Measurements from ENCODE around the gene DEFB124. TPM values are rescaled to one million over a fixed set of nuclear protein-coding genes. Genes with fewer than 3 reads are reported as not detected.
"Not testable (repeated sequence)": the region's sequence is repeated elsewhere in the genome, so short reads cannot be mapped to it uniquely, and the experiment has no call there.

The DEFB124 gene
- total RNA-seq, 1 experiment from 2014 or later = not detected

- in situ Hi-C loops (cut with HindIII; ENCODE audit: low sequenced_read_pairs) = no loop called here
- no peak for DNase-seq (ENCODE audit: low spot score)
Measured at GRCh38 chr20:31440012-31440659, 34.8 kb downstream of the DEFB124 start, which contains the start of gene DEFB123. Gene DEFB123, plus strand, starts transcription at chr20:31440632. Its CDS starts 67 bp downstream, at chr20:31440699.

GRCh38 chr20:31430568-31431115, 44.3 kb downstream of the DEFB124 start:
- DNase-seq (ENCODE audit: low spot score) = no peak
- in situ Hi-C loops (cut with HindIII; ENCODE audit: low sequenced_read_pairs) = no loop called here

- DNase-seq (ENCODE audit: low spot score) = not testable (repeated sequence)
Measured at GRCh38 chr20:31427576-31427975, 47.4 kb downstream of the DEFB124 start.

GRCh38 chr20:31426891-31427551, 47.9 kb downstream of the DEFB124 start:
- in situ Hi-C loops (cut with HindIII; ENCODE audit: low sequenced_read_pairs); DNase-seq (ENCODE audit: low spot score): not testable (repeated sequence)

More at GRCh38 chr20:31427576-31427975, 47.4 kb downstream of the DEFB124 start:
- in situ Hi-C loops (cut with HindIII; ENCODE audit: low sequenced_read_pairs) = not testable (repeated sequence)

- no peak for DNase-seq (ENCODE audit: low spot score)
- in situ Hi-C loops (cut with HindIII; ENCODE audit: low sequenced_read_pairs) = no loop called here
Measured at GRCh38 chr20:31425797-31426196, 49.1 kb downstream of the DEFB124 start.

- in situ Hi-C loops (cut with HindIII; ENCODE audit: low sequenced_read_pairs) = no loop called here
- no peak for DNase-seq (ENCODE audit: low spot score)
Measured at GRCh38 chr20:31418307-31418706, 56.6 kb downstream of the DEFB124 start.

- no peak for DNase-seq (ENCODE audit: low spot score)
- in situ Hi-C loops (cut with HindIII; ENCODE audit: low sequenced_read_pairs) = no loop called here
Measured at GRCh38 chr20:31415653-31416052, 59.3 kb downstream of the DEFB124 start.

Other genes with a start within 250 kb of the DEFB124 start
- gene DEFB115, start 217.5 kb downstream of the DEFB124 start, total RNA-seq (2014; rRNA removed; shearing (Covaris generic)) = not detected in 2 replicates
- gene DEFB116, start 166.5 kb downstream of the DEFB124 start, total RNA-seq (2014; rRNA removed; shearing (Covaris generic)) = not detected in 2 replicates
- not detected in 2 replicates for gene DEFB118, start 106.5 kb downstream of the DEFB124 start, total RNA-seq (2014; rRNA removed; shearing (Covaris generic))
- not detected in 2 replicates for gene DEFB119, start 84.5 kb downstream of the DEFB124 start, total RNA-seq (2014; rRNA removed; shearing (Covaris generic))
- not detected in 2 replicates for gene DEFB121, start 68.9 kb downstream of the DEFB124 start, total RNA-seq (2014; rRNA removed; shearing (Covaris generic))
- gene DEFB123, start 34.5 kb downstream of the DEFB124 start, total RNA-seq (2014; rRNA removed; shearing (Covaris generic)) = not detected in 2 replicates
- not detected in 2 replicates for gene REM1, start 161 bp upstream of the DEFB124 start, total RNA-seq (2014; rRNA removed; shearing (Covaris generic))
- 124 and 138 TPM in 2 replicates for gene HM13, start 39.3 kb upstream of the DEFB124 start, total RNA-seq (2014; rRNA removed; shearing (Covaris generic))
- 1,330 and 1,439 TPM in 2 replicates for gene ID1, start 130.2 kb upstream of the DEFB124 start, total RNA-seq (2014; rRNA removed; shearing (Covaris generic))
- not detected in 2 replicates for gene COX4I2, start 162.8 kb upstream of the DEFB124 start, total RNA-seq (2014; rRNA removed; shearing (Covaris generic))
- gene BCL2L1, start 247.7 kb upstream of the DEFB124 start, total RNA-seq (2014; rRNA removed; shearing (Covaris generic)) = 104 and 109 TPM in 2 replicates

Data from G401 (cell line).